Rectal smooth muscle tissue (tissue), 1 donor: ENCODE measurements around the gene AMIGO3.
"Not testable (repeated sequence)": the region's sequence is repeated elsewhere in the genome, so short reads cannot be mapped to it uniquely, and the experiment has no call there.

Experiments
- H3K27ac ChIP-seq: one replicate; pipeline ENCODE4 v1.7.0; 2013; ENCODE audit warnings: low read depth, low read length, inconsistent platforms
- H3K27me3 ChIP-seq: one replicate; pipeline ENCODE4 v1.7.0; 2013; ENCODE audit warnings: low read length; ENCODE audit not compliant: control insufficient read depth, insufficient read depth
- H3K36me3 ChIP-seq: one replicate; pipeline ENCODE4 v1.7.0; 2013; ENCODE audit warnings: low read length; ENCODE audit not compliant: control insufficient read depth, insufficient read depth
- H3K4me1 ChIP-seq: one replicate; pipeline ENCODE4 v1.7.0; 2013; ENCODE audit warnings: low read length; ENCODE audit not compliant: control insufficient read depth, insufficient read depth
- H3K4me3 ChIP-seq: one replicate; pipeline ENCODE4 v1.7.0; 2013; ENCODE audit warnings: low read length
- H3K9ac ChIP-seq: one replicate; pipeline ENCODE4 v1.7.0; 2013; ENCODE audit warnings: low read length

The AMIGO3 gene

GRCh38 chr3:49701388-49702077, 18.0 kb downstream of the AMIGO3 start:
- Histone ChIP-seq H3K36me3 (peaks cover 22% of the 10 kb centered on the region), H3K4me3 (no peak overlapping the region), H3K9ac (no peak overlapping the region), H3K27me3 (no peaks in the 10 kb centered on the region), H3K4me1 (no peaks in the 10 kb centered on the region), H3K27ac (no peak overlapping the region)

GRCh38 chr3:49700453-49701128, 18.9 kb downstream of the AMIGO3 start:
- Histone ChIP-seq H3K9ac (no peak overlapping the region), H3K4me1 (no peaks in the 10 kb centered on the region), H3K27ac (no peak overlapping the region), H3K36me3 (peaks cover 22% of the 10 kb centered on the region), H3K4me3 (no peak overlapping the region), H3K27me3 (no peaks in the 10 kb centered on the region)

DNA sequence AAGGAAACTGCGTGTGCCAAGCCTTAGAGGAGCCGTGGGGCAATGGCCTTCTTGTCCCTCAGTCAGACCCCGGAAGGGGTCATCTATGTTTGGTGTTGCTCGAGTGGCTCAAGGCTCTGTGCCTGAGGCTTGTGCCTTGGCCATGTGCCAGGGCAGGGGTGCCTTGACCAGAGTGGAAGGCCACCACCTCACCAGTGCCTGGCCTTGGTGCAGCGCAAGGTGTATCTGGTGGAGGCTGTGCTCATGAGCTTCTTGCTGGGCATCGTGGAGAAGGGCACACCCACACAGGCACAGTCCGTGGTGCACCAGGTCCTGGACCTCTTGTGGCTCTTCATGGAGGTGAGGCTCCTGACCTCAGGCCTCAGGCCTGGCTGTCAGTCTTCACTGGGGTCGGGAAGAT, 19.5 kb downstream of the AMIGO3 start:
- H3K36me3 ChIP-seq, result peaks cover 22% of the 10 kb centered on the region
- no peaks in the 10 kb centered on the region for H3K27me3 ChIP-seq
- H3K4me3 ChIP-seq, result no peak overlapping the region
- no peak overlapping the region for H3K27ac ChIP-seq
- H3K9ac ChIP-seq, result no peak overlapping the region
- no peaks in the 10 kb centered on the region for H3K4me1 ChIP-seq

DNA sequence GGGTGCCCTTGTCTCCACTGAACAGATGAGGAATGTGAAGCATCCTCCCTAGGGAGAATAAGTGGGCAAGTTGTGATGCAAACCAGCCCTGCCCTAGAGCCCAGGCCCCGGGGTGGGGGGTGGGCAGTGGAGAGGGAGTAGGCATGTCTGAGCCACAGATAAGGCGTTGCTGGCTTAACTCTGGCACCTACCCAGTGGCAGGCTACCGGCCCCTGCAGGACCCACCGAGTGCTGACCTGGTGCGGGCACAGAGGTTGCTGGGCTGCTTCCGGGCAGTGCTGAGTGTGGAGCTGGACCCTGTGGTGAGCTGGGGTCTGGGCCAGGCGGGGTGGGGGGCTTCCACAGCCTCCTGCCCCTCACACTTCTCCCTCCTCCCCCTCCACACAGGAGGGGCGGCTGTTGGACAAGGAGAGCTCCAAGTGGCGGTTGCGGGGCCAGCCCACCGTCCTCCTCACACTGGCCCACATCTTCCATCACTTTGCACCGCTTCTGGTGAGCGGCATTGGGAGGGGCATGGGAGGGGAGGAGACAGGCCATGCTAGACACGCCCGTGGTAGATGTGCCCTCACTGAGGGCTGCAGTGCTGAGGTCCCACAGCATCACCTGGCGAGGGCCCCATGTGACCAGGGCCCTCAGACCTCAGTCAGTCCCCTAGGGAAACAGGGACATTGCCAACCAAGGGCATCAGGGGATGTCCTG, 20.1 kb downstream of the AMIGO3 start:
- H3K4me3 ChIP-seq, result no peak overlapping the region
- no peaks in the 10 kb centered on the region for H3K4me1 ChIP-seq
- no peak overlapping the region for H3K27ac ChIP-seq
- no peak overlapping the region for H3K9ac ChIP-seq
- H3K36me3 ChIP-seq, result peaks cover 19% of the 10 kb centered on the region
- H3K27me3 ChIP-seq, result no peaks in the 10 kb centered on the region

GRCh38 chr3:49695350-49696015, 24.0 kb downstream of the AMIGO3 start:
- not testable (repeated sequence) for H3K4me1 ChIP-seq, H3K27ac ChIP-seq, H3K36me3 ChIP-seq, H3K9ac ChIP-seq, H3K27me3 ChIP-seq, H3K4me3 ChIP-seq

- H3K4me3 ChIP-seq, H3K36me3 ChIP-seq, H3K27me3 ChIP-seq, H3K9ac ChIP-seq, H3K4me1 ChIP-seq, H3K27ac ChIP-seq: not testable (repeated sequence)
Measured at GRCh38 chr3:49694409-49695070, 24.9 kb downstream of the AMIGO3 start.

DNA sequence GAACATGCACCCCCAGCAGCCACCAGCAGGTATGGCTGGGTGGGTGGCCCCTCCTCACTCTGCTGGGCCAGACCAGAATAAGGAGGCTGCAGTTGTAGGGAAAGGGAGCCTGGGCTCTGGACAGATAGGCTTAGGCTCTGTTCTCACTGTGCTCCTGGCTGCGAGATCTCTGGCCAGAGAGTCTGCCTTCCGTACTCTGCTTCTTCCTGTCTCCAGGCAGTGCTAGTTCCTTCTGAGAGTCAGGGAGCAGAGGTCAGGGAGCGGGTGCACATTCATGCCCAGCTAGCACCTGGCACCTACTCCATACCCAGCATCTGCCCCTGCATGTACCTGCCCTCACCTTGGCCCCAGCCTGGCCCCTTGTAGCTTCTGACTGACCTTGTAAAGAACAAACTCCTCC, 28.0 kb downstream of the AMIGO3 start:
- not testable (repeated sequence) for H3K27ac ChIP-seq, H3K4me3 ChIP-seq, H3K4me1 ChIP-seq, H3K27me3 ChIP-seq, H3K36me3 ChIP-seq, H3K9ac ChIP-seq

DNA sequence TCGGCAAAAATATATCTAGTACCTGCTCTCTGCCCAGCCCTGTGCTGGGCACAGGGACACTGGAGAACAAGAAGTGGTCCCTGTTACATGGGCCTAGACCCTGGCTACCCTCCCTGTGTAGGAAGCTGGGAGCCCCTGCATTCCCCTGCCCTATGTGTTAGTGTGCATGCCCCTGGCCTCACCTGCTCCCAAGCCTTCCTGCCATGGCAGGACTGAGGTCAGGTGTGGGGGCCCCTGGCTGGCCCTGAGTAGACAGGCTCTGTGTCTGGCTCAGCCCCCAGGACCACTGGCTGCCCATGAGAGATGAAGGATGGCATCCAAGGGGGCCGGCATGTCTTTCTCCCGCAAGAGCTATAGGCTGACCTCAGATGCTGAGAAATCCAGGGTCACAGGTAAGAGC, 28.6 kb downstream of the AMIGO3 start:
- H3K4me3 ChIP-seq, H3K36me3 ChIP-seq, H3K9ac ChIP-seq, H3K27ac ChIP-seq, H3K27me3 ChIP-seq, H3K4me1 ChIP-seq: not testable (repeated sequence)

- H3K27me3 ChIP-seq, H3K27ac ChIP-seq, H3K4me1 ChIP-seq, H3K36me3 ChIP-seq: not testable (repeated sequence)
- H3K4me3 ChIP-seq, result peak overlapping the region; percentile 97
- peak overlapping the region; percentile 83 for H3K9ac ChIP-seq
Measured at GRCh38 chr3:49689908-49690624, 29.4 kb downstream of the AMIGO3 start.

DNA sequence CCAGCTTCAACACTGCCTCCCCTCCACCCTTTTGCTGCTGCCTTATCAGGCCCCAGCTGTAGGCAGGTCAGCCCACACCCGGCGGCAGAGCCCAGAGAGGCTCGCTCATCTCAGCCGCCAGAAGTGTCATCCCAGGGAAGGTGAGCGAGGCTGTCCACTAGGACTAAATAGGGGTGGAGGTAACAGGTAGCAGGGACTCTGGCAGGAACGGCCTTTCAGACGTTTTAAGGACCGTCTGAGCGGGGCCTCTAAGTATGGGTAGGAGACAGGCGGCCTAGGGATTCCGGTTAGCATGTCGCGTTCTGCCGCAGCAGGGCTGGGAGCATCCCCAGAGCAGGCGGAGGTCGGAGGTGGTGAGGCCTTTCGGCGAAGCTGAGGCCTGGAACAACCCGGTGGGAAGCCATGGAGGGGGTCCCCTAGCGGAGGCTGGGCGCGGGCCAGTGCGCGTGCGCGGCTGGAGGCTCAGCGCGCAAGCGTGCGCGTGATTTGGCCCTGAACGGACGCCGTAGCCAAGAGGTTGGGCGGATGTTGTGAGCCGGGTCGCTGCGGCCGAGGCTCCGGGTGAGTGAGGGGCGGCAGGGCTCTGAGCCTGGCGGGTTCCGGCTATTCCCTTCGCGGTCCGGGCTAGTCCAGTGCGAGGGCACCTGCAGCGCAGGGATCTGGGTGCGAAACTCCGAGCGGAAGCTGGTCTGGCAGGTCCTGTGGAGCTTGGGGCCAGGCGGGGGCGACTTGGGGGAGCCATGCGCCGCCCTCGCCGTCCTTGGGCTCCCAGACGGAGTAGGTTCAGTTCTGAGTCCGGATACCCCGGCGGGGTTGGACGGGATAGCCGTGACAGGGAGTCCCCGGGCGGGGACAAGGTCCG, 30.2 kb downstream of the AMIGO3 start, which contains the start of the genes MST1 and RNF123:
TSS of gene MST1 (minus strand) at position 429 of the 862 bp plus-strand sequence. CDS start 783 bp downstream, outside the sequence.
TSS of gene RNF123 (plus strand) at position 512 of the 862 bp plus-strand sequence. CDS start 1,609 bp downstream, outside the sequence.
- Histone ChIP-seq H3K9ac (peak within 1 kb of the TSS; percentile 83), H3K36me3 (no peaks in the 10 kb centered on the region), H3K4me1 (peaks cover 7% of the 10 kb centered on the region), H3K27ac (peak within 1 kb of the TSS; percentile 77), H3K4me3 (peak within 1 kb of the TSS; percentile 97), H3K27me3 (no peaks in the 10 kb centered on the region)
